C4-2B (cell line): ENCODE data around the gene FBXO22.

Experiments used
- ZFX ChIP-seq: fragments of 450-650 bp; IDR thresholded peaks from 2 replicates; pipeline ENCODE4 v1.6.1; 2017
- TF ChIP-seq, protein P1 (sequence below): fragments of 450-650 bp; conservative IDR thresholded peaks from 2 replicates; pipeline ENCODE4 v1.5.1; 2017; ENCODE audit warnings: mild to moderate bottlenecking

DNA sequence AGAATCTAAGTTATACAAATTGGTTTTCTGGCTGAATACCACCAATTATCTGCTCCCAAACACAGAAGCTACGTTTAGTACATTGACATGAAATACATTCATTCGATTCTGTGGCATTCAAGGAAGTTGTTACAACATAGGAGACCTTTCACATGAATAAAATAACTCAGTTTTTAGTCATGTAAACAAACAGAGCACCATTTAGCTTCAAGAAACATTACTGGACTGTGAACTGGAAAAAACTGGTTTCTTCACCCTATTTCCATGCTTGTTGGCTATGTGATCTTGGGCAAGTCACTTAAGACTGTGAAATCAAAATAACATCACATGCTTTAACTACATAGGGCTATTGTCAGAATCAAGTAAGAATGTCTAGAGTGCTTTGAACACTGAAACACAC lies 62.4 kb downstream of the FBXO22 start:
- TF ChIP-seq, protein P1, sequence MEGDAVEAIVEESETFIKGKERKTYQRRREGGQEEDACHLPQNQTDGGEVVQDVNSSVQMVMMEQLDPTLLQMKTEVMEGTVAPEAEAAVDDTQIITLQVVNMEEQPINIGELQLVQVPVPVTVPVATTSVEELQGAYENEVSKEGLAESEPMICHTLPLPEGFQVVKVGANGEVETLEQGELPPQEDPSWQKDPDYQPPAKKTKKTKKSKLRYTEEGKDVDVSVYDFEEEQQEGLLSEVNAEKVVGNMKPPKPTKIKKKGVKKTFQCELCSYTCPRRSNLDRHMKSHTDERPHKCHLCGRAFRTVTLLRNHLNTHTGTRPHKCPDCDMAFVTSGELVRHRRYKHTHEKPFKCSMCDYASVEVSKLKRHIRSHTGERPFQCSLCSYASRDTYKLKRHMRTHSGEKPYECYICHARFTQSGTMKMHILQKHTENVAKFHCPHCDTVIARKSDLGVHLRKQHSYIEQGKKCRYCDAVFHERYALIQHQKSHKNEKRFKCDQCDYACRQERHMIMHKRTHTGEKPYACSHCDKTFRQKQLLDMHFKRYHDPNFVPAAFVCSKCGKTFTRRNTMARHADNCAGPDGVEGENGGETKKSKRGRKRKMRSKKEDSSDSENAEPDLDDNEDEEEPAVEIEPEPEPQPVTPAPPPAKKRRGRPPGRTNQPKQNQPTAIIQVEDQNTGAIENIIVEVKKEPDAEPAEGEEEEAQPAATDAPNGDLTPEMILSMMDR, result no peak
- no peak for TF ChIP-seq ZFX
